ENCODE results near the gene SLC1A2.

DNA sequence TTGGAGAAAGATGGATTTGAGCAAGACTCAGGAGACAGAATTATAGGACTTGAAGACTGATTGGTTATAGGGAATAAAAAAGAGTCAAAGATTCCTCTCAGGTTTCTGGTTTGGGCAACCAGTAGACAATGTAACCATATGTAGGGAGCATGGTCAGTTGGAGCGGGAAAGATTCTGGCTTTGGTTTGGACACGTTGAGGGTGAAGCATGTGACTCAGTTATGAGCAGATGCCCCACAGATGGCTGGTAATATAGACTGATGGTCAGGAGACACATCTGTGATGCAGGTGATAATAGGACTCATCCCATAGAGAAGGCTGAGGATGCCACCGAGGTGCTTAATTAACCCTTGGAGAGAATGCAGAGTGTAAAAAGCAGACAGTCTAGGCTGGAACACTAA, 148.3 kb downstream of the SLC1A2 start:
- TF ChIP-seq POLR2AphosphoS5 (IDR thresholded peaks at IDR 0.05; ENCODE audit: low read depth, low read length) (no peak), POLR2A (IDR thresholded peaks at IDR 0.05; ENCODE audit: low read depth, low read length) (no peak)
